Activated effector memory CD4-positive, alpha-beta T cell treated with Interleukin-2 at 50 U/mL for 16 hours (primary cell): ENCODE data around the gene NRL.
A peak's percentile ranks its signal among the peaks of the same experiment; 100 is the strongest.
"Not testable (repeated sequence)": the region's sequence is repeated elsewhere in the genome, so short reads cannot be mapped to it uniquely, and the experiment has no call there.

Experiments used
- DNase-seq: peaks from one replicate; pipeline ENCODE4 v3.0.0-alpha.2; 2020

NRL gene

DNA sequence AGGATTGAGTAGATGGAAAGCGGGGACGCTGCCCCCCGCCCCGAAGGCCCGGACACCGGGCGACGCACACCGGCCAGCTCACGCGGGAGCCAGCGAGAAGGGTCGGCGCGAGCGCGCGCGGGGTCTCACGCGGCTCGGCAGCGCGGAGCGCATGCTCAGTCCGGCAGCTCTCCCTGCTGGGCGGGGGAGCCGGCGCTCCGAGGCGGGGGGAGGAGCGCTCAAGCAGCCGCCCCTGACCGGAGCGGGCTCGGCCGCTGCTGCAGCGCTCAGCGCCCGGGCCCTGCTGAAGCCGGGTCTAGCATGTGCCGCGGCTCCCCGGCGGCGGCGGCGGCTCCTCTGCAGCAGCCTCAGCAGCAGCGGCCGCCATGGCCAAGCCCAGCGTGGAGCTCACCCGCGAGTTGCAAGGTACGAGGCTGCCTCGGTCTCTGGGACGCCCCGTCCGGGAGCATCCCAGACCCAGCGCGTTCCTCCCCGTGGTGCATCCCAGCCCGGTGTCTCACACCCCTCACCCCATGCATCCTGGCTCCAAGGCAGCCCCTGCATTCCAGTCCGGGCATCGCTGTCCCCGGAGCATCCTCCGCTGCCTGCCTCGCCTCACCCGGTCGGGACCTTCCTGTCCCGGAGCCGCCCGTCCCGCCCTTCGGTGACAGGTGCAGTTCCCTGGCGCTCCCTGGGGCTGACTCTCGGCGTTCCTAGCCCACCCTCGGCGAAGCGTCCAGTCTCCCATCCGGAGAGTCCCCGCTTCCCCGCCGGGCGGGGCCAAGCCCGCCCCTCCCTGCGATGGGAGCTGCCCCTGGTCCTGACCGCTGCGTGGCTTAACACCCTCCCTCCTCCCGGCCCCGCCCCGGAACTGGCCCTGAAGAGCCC lies 62.7 kb downstream of the NRL start, which contains the start of gene CARMIL3:
Gene CARMIL3 (plus strand): TSS at position 221 of the 867 bp plus-strand sequence. CDS start 145 bp downstream, at position 366.
- peak; percentile 43 for DNase-seq

DNA sequence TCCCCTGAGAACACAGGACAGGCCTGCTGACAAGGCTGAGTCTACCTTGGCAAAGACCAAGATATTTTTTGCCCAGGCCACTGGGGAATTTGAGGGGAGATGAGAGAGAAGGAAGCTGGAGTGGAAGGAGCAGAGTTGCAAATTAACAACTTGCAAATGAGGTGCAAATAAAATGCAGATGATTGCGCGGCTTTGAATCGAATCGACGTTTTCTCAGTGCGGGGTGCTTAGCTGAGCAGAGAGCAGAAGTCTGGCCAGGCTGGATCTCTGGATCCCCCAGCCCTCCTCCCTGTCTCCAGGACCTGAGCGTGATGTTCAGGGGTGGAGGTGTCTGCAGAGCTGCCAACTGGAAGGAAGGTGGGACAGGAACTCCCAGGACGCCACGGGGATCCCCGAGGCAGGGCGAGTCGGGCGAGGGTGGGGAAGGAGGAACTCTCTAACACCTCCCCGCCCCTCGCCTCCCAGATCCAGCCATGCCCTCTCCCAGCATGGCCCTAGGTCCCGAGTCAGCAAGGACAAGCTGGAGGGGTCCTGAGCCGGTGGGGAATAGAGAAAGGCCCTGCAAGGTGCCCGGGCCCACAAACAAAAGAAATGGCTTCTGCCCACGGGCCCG lies 63.5 kb downstream of the NRL start:
- DNase-seq, result no peak

DNA sequence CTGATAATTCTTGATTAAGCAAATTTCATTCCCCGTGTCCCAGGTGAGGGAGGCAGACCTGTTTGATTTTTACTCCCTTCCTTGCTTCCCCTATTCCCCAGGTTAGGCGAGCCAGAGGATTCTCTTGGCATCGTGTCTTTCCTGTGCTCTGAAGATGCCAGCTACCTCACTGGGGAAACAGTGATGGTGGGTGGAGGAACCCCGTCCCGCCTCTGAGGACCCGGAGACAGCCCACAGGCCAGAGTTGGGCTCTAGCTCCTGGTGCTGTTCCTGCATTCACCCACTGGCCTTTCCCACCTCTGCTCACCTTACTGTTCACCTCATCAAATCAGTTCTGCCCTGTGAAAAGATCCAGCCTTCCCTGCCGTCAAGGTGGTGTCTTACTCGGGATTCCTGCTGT lies 64.0 kb downstream of the NRL start:
- not testable (repeated sequence) for DNase-seq

DNA sequence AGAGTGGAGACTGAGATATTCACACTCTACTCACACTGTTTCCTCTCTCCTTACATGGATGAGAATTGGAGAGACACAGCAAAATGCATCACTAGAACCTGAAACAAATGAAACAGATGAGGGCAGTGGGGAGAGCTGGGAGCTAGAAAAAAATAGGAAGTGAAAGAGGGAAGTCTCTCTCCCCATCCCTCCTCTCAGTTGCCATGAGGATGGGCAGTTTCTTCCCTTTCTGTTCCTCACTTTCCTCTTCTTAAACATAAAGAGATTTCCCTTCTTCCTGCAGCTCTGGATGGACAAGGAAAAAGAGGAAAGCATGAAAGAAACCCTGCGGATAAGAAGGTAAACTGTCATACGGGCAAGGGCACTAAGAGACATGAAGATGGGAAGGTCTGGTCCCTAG lies 65.7 kb downstream of the NRL start:
- not testable (repeated sequence) for DNase-seq

DNA sequence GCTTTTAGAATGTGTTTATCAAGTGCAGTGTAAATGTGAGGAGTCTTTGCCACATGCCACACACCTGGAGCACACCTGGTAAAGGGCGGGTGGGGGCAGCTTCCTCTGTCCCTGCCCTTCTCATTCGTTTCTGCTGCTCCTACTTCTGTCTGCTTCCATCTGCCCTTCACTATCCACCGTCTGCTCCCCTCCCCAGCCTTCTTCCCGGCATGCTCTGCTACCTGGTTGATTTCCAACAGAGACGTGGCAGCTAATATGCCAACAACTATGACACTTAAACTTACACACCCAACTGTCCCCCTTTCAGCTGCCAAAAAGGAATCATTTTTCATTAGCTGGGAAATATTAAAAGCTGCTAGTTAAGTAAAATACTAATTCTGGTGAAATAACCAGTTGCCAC lies 72.0 kb downstream of the NRL start:
- no peak for DNase-seq

DNA sequence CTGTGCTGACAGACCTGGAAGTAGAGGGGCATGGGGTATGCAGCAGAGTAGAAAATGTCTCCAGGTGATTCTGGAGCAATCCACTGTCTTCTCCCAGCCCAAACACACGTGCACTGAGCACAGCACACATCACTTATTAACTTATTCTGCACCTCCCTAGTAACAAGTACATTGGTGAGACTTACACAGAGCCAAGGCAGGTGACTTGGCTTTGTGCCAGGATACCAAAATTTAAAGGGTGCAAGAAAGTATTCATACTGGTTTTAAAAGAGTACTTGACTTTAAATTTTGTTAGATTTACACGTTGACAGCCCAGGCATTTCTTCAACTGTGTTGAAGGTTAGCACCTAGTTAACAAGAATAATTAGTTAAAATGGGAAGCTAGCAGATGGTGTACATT lies 74.1 kb downstream of the NRL start:
- no peak for DNase-seq

DNA sequence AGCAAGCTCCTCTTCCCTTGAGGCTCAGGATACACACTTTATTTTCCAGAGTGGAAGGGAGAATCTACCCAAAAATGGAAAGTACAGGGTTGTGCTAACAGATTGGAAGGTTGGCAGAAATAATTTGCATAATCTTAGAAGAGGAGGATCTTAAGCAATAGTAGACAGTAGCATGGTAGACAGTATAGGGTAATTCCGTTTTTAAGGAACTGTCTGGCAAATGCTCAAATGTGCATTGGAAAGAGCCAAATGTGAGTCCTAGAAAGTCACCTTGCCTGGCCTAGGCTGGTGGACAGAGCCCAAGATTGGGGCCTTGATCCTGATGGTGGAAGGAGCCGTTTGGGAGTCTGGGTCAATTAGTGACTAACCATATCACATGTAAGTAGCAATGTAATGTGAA lies 76.1 kb downstream of the NRL start:
- no peak for DNase-seq

DNA sequence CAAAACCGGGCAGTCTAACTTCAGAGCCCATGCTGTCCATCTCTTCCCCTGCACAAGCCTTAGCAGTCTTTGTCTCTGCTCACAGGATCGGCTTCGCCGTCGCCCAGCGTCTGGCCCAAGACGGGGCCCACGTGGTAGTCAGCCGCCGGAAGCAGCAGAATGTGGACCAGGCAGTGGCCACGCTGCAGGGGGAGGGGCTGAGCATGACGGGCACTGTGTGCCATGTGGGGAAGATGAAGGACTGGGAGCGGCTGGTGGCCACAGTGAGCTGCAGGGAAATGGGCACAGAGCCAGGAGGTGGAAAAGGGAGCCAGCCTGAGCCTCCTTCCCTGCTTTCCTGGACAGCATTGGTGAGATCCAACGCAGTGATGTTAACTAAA lies 77.1 kb downstream of the NRL start:
- DNase-seq, result no peak

DNA sequence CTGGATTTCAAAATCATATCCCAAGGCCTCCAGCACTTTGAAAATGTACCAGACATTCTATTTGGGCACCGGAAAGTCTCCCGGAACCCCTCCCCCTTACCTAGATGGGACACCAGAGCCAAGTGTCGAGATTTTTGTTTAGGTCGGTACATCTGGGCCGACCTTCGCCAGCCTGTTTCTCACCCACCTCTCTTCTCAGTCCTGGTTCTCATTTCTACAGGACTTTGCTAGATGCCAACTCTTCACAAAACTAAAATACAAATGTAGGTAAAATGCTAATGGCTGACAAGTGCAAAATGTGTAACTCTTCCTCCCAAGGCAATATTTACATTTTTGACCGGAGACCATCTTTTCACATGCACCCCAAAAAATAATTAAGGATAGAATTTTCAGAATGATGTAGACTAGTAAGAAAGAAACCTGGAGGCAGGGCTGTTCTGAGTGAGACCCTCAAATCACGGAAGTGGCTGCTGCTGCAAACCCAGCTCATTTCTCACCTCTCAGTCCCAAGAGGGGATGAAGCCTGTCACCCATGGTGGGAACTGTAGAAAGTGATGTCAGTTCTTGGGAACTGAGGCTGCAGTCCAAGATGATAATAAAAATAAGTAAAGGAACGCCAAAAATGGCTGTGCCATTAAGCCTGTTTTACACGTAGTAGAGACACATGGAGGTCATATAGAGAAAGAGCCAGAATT lies 77.6 kb downstream of the NRL start:
- DNase-seq, result not testable (repeated sequence)

DNA sequence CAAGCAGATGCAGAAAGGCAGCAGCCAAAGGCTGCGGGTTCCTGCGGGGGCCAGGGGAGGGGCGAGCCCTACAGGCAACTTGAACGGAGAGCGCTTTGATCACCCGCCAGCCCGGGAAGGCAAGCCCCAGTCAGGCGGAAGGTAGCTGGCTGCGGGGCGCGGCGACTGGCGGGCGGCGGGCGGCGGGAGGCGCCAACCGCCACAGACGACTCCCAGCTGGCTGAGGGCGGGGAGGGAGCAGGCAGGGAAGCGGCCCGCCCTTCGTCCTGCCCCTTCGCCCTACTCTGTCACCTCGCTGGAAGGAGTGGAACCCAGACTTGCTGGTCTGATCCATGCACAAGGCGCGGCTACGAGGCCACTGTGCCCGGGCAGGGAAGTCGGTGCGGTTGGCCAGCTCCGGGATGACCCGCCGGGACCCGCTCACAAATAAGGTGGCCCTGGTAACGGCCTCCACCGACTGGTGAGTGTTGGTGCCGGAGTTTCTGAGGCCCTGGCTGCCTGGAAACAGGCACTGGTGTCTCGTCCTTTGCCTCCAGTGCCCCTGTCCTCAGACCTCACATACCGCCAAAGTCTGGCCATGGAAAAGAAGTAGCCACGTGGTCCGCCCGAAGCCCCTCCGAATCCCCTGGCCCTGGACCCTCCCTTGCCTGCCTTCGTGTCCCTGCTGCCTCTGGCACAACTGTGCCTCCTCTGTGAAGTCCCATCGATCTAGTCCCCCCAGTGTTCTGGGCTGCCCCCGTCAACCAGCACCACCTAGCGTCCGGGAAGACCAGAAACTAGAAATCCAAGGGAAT lies 78.4 kb downstream of the NRL start:
- peak; percentile 51 for DNase-seq

DNA sequence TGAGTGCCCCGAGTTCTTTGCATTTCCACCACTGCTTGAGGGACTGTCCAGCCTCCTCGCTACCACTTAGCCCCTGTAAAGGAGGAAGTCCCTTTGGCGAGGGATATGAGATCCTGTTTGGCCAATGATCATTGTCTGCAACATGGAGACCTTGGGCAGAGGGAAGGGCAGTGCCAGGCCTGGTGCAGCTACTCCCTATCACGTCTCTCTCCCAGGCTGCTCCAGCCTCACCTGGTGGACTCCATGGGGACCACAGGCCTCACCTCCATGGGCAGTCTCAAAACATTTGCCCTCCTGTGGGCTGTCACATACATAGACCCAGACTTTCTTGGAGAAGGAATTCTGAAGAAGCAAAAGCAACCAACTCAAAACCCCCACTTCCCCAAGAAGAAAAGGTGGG lies 79.0 kb downstream of the NRL start:
- DNase-seq, result not testable (repeated sequence)

DNA sequence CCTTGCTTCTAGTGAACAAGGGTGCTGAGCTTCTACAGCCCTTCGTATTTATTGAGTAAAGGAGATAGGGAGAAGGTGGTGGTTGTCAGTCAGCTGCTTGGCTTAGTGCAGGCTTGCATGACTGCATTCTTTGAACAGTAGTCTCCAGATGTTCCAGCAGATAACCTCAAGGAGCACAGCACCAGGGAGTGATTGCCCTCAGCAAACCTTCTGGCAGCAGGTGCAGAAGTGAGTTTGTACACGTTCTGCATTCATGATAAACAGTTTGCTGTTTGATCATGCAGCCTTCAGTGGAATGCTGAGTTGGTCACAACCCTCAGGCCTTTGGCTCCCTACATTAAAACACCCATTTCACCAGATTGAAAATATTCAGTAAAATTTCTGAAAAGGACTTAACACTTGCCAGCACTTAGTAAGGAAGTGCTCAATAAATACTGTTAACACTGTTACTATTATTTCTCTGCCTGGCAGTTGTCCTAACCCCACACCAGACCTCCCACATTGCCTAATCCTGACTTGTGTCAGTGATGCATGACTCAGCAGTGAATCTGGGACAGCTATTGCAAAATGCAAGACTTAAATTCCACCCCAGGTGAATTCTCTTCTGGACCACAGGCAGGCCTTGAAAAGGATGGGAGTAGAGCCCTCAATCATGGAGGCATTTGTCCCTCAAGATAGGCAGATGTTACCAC lies 81.9 kb downstream of the NRL start:
- no peak for DNase-seq

DNA sequence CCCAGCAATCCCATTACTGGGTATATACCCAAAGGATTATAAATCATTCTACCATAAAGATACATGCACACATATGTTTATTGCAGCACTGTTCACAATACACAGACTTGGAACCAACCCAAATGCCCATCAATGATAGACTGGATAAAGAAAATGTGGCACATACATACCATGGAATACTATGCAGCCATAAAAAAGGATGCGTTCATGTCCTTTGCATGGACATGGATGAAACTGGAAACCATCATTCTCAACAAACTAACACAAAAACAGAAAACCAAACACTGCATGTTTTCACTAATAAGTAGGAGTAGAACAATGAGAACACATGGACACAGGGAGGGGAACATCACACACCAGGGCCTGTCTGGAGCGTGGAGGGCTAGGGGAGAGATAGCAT lies 83.4 kb downstream of the NRL start:
- not testable (repeated sequence) for DNase-seq

DNA sequence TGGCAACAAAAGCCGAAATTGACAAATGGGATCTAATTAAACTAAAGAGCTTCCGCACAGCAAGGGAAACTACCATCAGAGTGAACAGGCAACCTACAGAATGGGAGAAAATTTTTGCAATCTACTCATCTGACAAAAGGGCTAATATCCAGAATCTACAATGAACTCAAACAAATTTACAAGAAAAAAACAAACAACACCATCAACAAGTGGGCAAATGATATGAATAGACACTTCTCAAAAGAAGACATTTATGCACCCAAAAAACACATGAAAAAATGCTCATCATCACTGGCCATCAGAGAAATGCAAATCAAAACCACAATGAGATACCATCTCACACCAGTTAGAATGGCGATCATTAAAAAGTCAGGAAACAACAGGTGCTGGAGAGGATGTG lies 85.1 kb downstream of the NRL start:
- not testable (repeated sequence) for DNase-seq
